Central memory CD8-positive, alpha-beta T cell (primary cell): ENCODE measurements around the gene CELF4.

Experiments used
- ATAC-seq: fragments of 150-1000 bp; cut with Tn5 transposase; replicated peaks from 2 replicates; pipeline ENCODE4 v1.10.0; 2022; ENCODE audit warnings: mild to moderate bottlenecking, moderate FRiP score, moderate number of reproducible peaks; ENCODE audit not compliant: poor library complexity, severe bottlenecking; ENCODE audit errors: extremely low read depth
- DNase-seq, 2 donors: peaks; one replicate each; pipeline ENCODE4 v3.0.0; 2021; ENCODE audit warnings: low spot score in 2 of 2
- H3K27ac Mint-ChIP-seq: one replicate; pipeline ENCODE4 v1.8.0; 2022; ENCODE audit warnings: low read depth, mild to moderate bottlenecking, moderate library complexity, mixed read lengths
- H3K27me3 Mint-ChIP-seq: one replicate; pipeline ENCODE4 v1.8.0; 2022; ENCODE audit warnings: mixed read lengths
- H3K36me3 Mint-ChIP-seq: one replicate; pipeline ENCODE4 v1.8.0; 2022; ENCODE audit warnings: mild to moderate bottlenecking, moderate library complexity, mixed read lengths; ENCODE audit not compliant: insufficient read depth
- H3K4me1 Mint-ChIP-seq: one replicate; pipeline ENCODE4 v1.8.0; 2022; ENCODE audit warnings: mixed read lengths
- H3K4me3 Mint-ChIP-seq: one replicate; pipeline ENCODE4 v1.8.0; 2022; ENCODE audit warnings: mild to moderate bottlenecking, moderate library complexity, mixed read lengths
- H3K9me3 Mint-ChIP-seq: one replicate; pipeline ENCODE4 v1.8.0; 2022; ENCODE audit warnings: mixed read lengths

Gene CELF4

GRCh38 chr18:37524498-37525261, 40.9 kb downstream of the CELF4 start:
- Mint-ChIP-seq H3K27me3 (peaks cover 74% of the 10 kb centered on the region), H3K4me1 (no peaks in the 10 kb centered on the region)

GRCh38 chr18:37524139-37524497, 41.5 kb downstream of the CELF4 start:
- Mint-ChIP-seq H3K9me3 (no peaks in the 10 kb centered on the region), H3K36me3 (no peaks in the 10 kb centered on the region), H3K27me3 (peaks cover 75% of the 10 kb centered on the region), H3K4me3 (no peak overlapping the region), H3K27ac (no peak overlapping the region), H3K4me1 (no peaks in the 10 kb centered on the region)
- no peak for ATAC-seq
- DNase-seq = no peak

More at GRCh38 chr18:37524498-37525261, 40.9 kb downstream of the CELF4 start:
- DNase-seq (no peak), ATAC-seq (no peak)
- Mint-ChIP-seq H3K36me3 (no peaks in the 10 kb centered on the region), H3K4me3 (no peak overlapping the region), H3K9me3 (no peaks in the 10 kb centered on the region), H3K27ac (no peak overlapping the region)

- H3K4me1 Mint-ChIP-seq = no peaks in the 10 kb centered on the region
- DNase-seq (no peak), ATAC-seq (no peak)
These were observed 43.8 kb downstream of the CELF4 start for GRCh38 chr18:37521510-37522465.

DNA sequence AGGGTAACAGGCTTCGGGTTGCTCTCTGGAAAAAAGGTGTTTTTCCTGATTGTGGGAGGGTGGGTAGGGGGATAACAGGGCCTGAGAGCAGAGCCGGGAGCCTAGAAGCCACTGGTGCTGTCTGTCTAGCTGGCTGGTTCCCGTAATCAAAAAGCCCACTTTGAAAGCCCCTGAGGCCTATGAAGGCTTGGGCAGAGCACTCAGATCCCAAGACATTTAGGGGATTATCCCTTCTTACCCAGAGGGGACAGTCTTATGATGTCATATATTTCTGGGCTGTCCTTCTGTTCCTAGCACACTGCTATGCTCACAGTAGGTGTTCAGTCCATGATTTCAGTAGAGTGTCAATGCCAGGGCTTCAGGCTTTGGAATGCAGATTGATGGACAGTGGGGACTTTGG, 45.1 kb downstream of the CELF4 start:
- no peak for ATAC-seq
- DNase-seq = no peak
- Mint-ChIP-seq H3K4me1 (no peaks in the 10 kb centered on the region), H3K27me3 (peaks cover 53% of the 10 kb centered on the region), H3K36me3 (no peaks in the 10 kb centered on the region), H3K4me3 (no peak overlapping the region), H3K27ac (no peak overlapping the region), H3K9me3 (no peaks in the 10 kb centered on the region)

More at GRCh38 chr18:37521510-37522465, 43.8 kb downstream of the CELF4 start:
- no peaks in the 10 kb centered on the region for H3K9me3 Mint-ChIP-seq
- peaks cover 65% of the 10 kb centered on the region for H3K27me3 Mint-ChIP-seq
- H3K4me3 Mint-ChIP-seq = no peak overlapping the region
- no peaks in the 10 kb centered on the region for H3K36me3 Mint-ChIP-seq
- H3K27ac Mint-ChIP-seq = no peak overlapping the region

GRCh38 chr18:37519510-37520135, 46.0 kb downstream of the CELF4 start:
- H3K36me3 Mint-ChIP-seq = no peaks in the 10 kb centered on the region
- ATAC-seq (no peak), DNase-seq (no peak)
- H3K9me3 Mint-ChIP-seq = no peaks in the 10 kb centered on the region
- H3K27ac Mint-ChIP-seq = no peak overlapping the region
- H3K4me1 Mint-ChIP-seq = no peaks in the 10 kb centered on the region
- peaks cover 44% of the 10 kb centered on the region for H3K27me3 Mint-ChIP-seq
- no peak overlapping the region for H3K4me3 Mint-ChIP-seq

DNA sequence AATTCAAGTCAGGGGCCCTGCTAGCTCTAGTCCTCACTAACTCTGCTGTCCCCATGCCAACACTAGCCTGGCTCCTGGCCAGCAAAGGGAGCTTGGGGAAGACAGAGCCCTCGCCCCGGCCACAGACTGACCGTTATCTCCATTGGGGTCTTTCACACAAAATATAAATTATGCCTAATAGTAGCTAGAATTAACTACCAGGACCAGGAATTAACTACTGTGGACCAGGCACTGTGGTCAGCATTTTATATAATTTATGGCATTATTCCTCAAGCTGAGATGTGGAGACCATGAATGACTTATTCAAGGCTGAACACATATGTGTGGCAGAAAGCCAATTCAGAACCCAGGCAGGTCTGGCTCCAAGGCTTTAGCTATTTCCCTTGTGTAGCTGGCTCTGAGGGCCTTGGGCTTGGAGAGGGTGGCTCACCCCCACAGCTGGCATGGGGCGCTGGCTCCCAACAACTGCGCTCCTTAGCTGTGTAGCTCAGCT, 49.2 kb downstream of the CELF4 start:
- Mint-ChIP-seq H3K27ac (no peak overlapping the region), H3K36me3 (no peaks in the 10 kb centered on the region), H3K4me1 (no peaks in the 10 kb centered on the region), H3K4me3 (no peak overlapping the region), H3K9me3 (peaks cover 7% of the 10 kb centered on the region), H3K27me3 (peaks cover 19% of the 10 kb centered on the region)
- ATAC-seq (no peak), DNase-seq (no peak)

- DNase-seq (no peak), ATAC-seq (no peak)
- peaks cover 7% of the 10 kb centered on the region for H3K9me3 Mint-ChIP-seq
- H3K27ac Mint-ChIP-seq = no peak overlapping the region
- no peaks in the 10 kb centered on the region for H3K4me1 Mint-ChIP-seq
- H3K4me3 Mint-ChIP-seq = no peak overlapping the region
- H3K27me3 Mint-ChIP-seq = peaks cover 19% of the 10 kb centered on the region
- H3K36me3 Mint-ChIP-seq = no peaks in the 10 kb centered on the region
These were observed 50.6 kb downstream of the CELF4 start for GRCh38 chr18:37514953-37515352.

- Mint-ChIP-seq H3K4me3 (no peak overlapping the region), H3K4me1 (no peaks in the 10 kb centered on the region), H3K36me3 (no peaks in the 10 kb centered on the region), H3K27ac (no peak overlapping the region), H3K27me3 (peaks cover 3% of the 10 kb centered on the region), H3K9me3 (peaks cover 12% of the 10 kb centered on the region)
- no peak for DNase-seq
- ATAC-seq = no peak
These were observed 53.2 kb downstream of the CELF4 start for GRCh38 chr18:37512400-37512799.

DNA sequence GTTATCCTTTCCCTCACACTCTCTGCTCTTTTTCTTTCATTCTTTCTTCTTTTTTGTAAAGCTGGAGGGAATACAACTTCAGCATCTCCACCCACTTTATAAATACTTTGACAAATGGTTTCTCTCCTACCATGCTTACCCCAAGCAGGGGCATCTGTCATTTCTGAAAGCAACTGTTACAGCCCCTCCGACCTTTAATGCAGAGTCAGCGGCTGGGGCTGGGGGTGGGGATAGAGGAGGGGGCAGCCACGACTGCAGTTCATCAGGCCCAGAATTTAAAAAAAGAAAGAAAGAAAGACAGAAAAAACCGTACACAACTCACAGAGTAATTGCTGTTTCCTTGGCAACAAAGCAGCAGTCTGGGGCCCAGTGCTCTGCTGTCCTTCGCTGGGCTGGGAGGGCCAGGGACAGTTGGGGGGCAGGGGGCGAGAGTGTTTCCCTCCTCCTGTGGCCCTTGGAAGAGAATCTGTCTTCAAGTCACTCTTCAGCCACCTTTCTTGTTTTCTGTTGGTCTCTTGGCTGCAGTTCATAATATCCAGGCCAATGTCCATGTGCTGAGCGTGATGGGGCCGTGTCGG, 53.8 kb downstream of the CELF4 start:
- Mint-ChIP-seq H3K36me3 (no peaks in the 10 kb centered on the region), H3K27me3 (no peaks in the 10 kb centered on the region), H3K4me1 (no peaks in the 10 kb centered on the region), H3K9me3 (peaks cover 12% of the 10 kb centered on the region), H3K4me3 (no peak overlapping the region), H3K27ac (no peak overlapping the region)
- ATAC-seq (no peak), DNase-seq (no peak)

GRCh38 chr18:37509600-37509999, 56.0 kb downstream of the CELF4 start:
- ATAC-seq (no peak), DNase-seq (no peak)
- H3K4me1 Mint-ChIP-seq = no peaks in the 10 kb centered on the region
- H3K4me3 Mint-ChIP-seq = no peak overlapping the region
- no peak overlapping the region for H3K27ac Mint-ChIP-seq
- peaks cover 12% of the 10 kb centered on the region for H3K9me3 Mint-ChIP-seq
- H3K36me3 Mint-ChIP-seq = no peaks in the 10 kb centered on the region
- no peaks in the 10 kb centered on the region for H3K27me3 Mint-ChIP-seq

DNA sequence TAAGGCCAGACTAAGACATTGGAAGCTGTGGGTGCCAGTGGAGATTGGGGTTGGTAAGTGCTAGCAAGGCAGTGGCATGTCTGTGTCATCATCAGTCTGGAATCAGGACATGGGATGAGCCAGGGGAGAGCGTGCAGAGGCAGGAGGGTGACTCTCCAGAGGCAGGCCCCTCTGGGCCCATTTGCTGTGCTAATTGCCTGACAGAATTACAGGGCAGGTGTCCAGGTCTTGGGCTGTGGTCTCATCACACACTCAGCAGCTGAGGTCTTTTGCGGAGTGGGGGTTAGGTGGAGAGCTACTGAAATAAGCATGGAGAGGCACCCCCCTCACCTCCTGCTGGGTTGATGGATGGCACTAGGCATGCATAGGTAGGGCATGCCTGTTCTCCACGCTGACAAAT, 57.4 kb downstream of the CELF4 start:
- peaks cover 6% of the 10 kb centered on the region for H3K27me3 Mint-ChIP-seq
- H3K4me1 Mint-ChIP-seq = no peaks in the 10 kb centered on the region
- ATAC-seq = no peak
- no peak for DNase-seq
- H3K36me3 Mint-ChIP-seq = no peaks in the 10 kb centered on the region
- H3K9me3 Mint-ChIP-seq = peaks cover 12% of the 10 kb centered on the region
- no peak overlapping the region for H3K27ac Mint-ChIP-seq
- H3K4me3 Mint-ChIP-seq = no peak overlapping the region

DNA sequence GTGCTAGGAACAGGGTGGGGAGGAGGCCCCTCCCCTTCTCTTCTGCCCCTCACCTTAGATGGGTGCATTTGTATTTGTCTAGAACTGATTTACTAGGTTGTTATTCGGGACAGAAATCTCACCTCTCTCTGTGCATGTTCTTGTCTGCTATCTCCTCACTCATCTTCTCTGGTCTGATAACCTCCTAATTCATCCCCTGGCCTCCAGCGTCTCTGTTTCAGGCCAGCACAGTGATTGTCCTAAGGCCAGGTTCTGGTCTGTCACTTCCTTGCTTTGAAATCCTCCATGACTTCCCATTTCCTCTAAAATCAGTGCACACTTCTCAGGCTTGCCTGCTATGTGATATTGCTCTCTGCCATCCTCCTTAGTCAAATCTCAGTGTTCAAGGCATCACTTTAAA, 58.4 kb downstream of the CELF4 start:
- peak overlapping the region; percentile 9 for H3K27ac Mint-ChIP-seq
- H3K27me3 Mint-ChIP-seq = peaks cover 15% of the 10 kb centered on the region
- ATAC-seq (no peak), DNase-seq (no peak)
- H3K4me1 Mint-ChIP-seq = no peaks in the 10 kb centered on the region
- H3K36me3 Mint-ChIP-seq = no peaks in the 10 kb centered on the region
- no peak overlapping the region for H3K4me3 Mint-ChIP-seq
- H3K9me3 Mint-ChIP-seq = peaks cover 7% of the 10 kb centered on the region
